K562 (cell line): ENCODE results near the gene HAO2. TPM values are rescaled to one million over a fixed set of nuclear protein-coding genes. Genes with fewer than 3 reads are reported as not detected.

Source experiments
- ATAC-seq: fragments of 200-7000 bp; cut with Tn5 transposase; 3 replicates; pipeline ENCODE4 v1.9.1; 2020; ENCODE audit warnings: moderate library complexity
- BruUV-seq: library from RNA; stranded (reverse); fragments of 400-500 nt; replicated peaks from 2 replicates; lab custom pipeline; 2021; lab: Mats Ljungman, UMichigan
- CTCF ChIA-PET: fragments of 300-600 bp; formaldehyde crosslinking; extraction: SDS; loops from one replicate; lab custom pipeline; 2021; ENCODE audit warnings: low intra/inter-chr PET ratio; lab: Yijun Ruan, JAX
- POLR2A ChIA-PET: fragments of 300-600, 350-650 bp; sonication (Branson Sonifier 250); formaldehyde crosslinking; extraction: SDS; loops from one replicate; lab custom pipeline; 2021; ENCODE audit warnings: antibody characterized with exemption, inconsistent platforms; lab: Yijun Ruan, JAX
- DNase-seq, 4 experiments: peaks; one replicate each; pipeline versions ENCODE4 v3.0.0 to v3.0.0-alpha.2; 2011 to 2018; ENCODE audit warnings: low spot score in 3 of 4, mixed read lengths in 3 of 4; ENCODE audit errors: extremely low read depth in 1 of 4
- FAIRE-seq: peaks from 2 replicates; lab custom pipeline; 2011; peaks lifted over from hg19 to GRCh38; lab: Jason Lieb, UNC
- H2AFZ ChIP-seq: 2 replicates; pipeline ENCODE4 v1.6.0; 2011; ENCODE audit warnings: low read depth, low read length, control low read depth, inconsistent platforms
- H3K27ac ChIP-seq: fragments of 200-600 bp; 3 replicates; pipeline ENCODE4 v1.8.0; 2011; ENCODE audit warnings: low read depth, mild to moderate bottlenecking, control low read depth, inconsistent platforms, low read length, moderate library complexity, mixed read lengths; ENCODE audit errors: extremely low read depth
- H3K27me3 ChIP-seq, 2 experiments: fragments of 300-600 bp in 1 of 2; 2 replicates in 1 of 2; 3 replicates in 1 of 2; pipeline versions ENCODE4 v1.6.0 to v1.8.0; 2011; ENCODE audit warnings: inconsistent platforms in 2 of 2, low read length in 2 of 2, mild to moderate bottlenecking in 1 of 2, mixed read lengths in 1 of 2, moderate library complexity in 1 of 2; ENCODE audit not compliant: control insufficient read depth in 2 of 2, insufficient read depth in 2 of 2
- H3K36me3 ChIP-seq: fragments of 300-600 bp; 3 replicates; pipeline ENCODE4 v1.8.0; 2011; ENCODE audit warnings: mild to moderate bottlenecking, low read length, inconsistent platforms; ENCODE audit not compliant: control insufficient read depth, insufficient read depth
- H3K4me1 ChIP-seq, 2 experiments: fragments of 200-600 bp in 1 of 2; replicated peaks in 1 of 2; 2 replicates in 1 of 2; 3 replicates in 1 of 2; pipeline versions ENCODE4 v1.5.1 to v1.8.0; 2011; ENCODE audit warnings: inconsistent platforms in 2 of 2, low read length in 2 of 2, mild to moderate bottlenecking in 1 of 2, mixed read lengths in 1 of 2, moderate library complexity in 1 of 2; ENCODE audit not compliant: control insufficient read depth in 2 of 2, insufficient read depth in 2 of 2
- H3K4me2 ChIP-seq: 2 replicates; pipeline ENCODE4 v1.6.1; 2011; ENCODE audit warnings: low read length, control low read depth, inconsistent platforms, mixed read lengths; ENCODE audit not compliant: insufficient read depth
- H3K4me3 ChIP-seq: fragments of 200-600 bp; sonication (generic), shearing (Covaris generic); 2 replicates; pipeline ENCODE4 v1.5.1; 2016; ENCODE audit warnings: control low read depth, inconsistent platforms
- H3K79me2 ChIP-seq: fragments of 200-600 bp; 3 replicates; pipeline ENCODE4 v1.8.0; 2011; ENCODE audit warnings: low read length, inconsistent platforms; ENCODE audit not compliant: control insufficient read depth, insufficient read depth
- H3K9ac ChIP-seq, 2 experiments: 2 replicates each; pipeline versions ENCODE4 v1.6.0 to v1.6.1; 2011; ENCODE audit warnings: low read depth in 2 of 2, low read length in 2 of 2, control low read depth in 1 of 2, inconsistent platforms in 1 of 2, mild to moderate bottlenecking in 1 of 2, mixed read lengths in 1 of 2; ENCODE audit not compliant: insufficient read depth in 1 of 2
- H3K9me1 ChIP-seq: one replicate; pipeline ENCODE4 v1.6.0; 2011; ENCODE audit warnings: inconsistent platforms, mild to moderate bottlenecking, low read length, moderate library complexity; ENCODE audit not compliant: control insufficient read depth, insufficient read depth
- H3K9me3 ChIP-seq: replicated peaks from 2 replicates; pipeline ENCODE4 v1.5.1; 2011; ENCODE audit warnings: low read depth, low read length, inconsistent platforms; ENCODE audit not compliant: control insufficient read depth, insufficient read depth
- H4K20me1 ChIP-seq: replicated peaks from 2 replicates; pipeline ENCODE4 v1.6.1; 2011; ENCODE audit warnings: low read length, inconsistent platforms, mixed read lengths; ENCODE audit not compliant: control insufficient read depth, insufficient read depth
- TCF7 ChIP-seq: sonication (generic); IDR thresholded peaks from 2 replicates; pipeline ENCODE4 v1.6.1; 2016; ENCODE audit warnings: antibody characterized with exemption, borderline replicate concordance
- VEZF1 ChIP-seq: fragments of 200-800 bp; sonication (Bioruptor generic); IDR thresholded peaks from 2 replicates; pipeline ENCODE4 v1.6.1; 2017; ENCODE audit warnings: missing genetic modification characterization, missing compliant biosample characterization
- WGBS: fragments of 100-300 bp; shearing (Covaris generic); methylation state at CpG from one replicate; pipeline ENCODE4 v1.1.6; 2016; ENCODE audit warnings: low coverage, mixed read lengths; ENCODE audit not compliant: insufficient coverage; ENCODE audit errors: missing lambda C conversion rate; 5-methylcytosine and 5-hydroxymethylcytosine counted together
- in situ Hi-C: fragments of 300-500 bp; cut with MboI; formaldehyde crosslinking; loops from 4 replicates; pipeline ENCODE4 v1.15.0; 2018; ENCODE audit warnings: inconsistent platforms, mixed read lengths
- intact Hi-C: fragments of 100-400 bp; cut with micrococcal nuclease; formaldehyde crosslinking; loops from 2 replicates; pipeline ENCODE4 v1.14.2; 2022
- polyA plus RNA-seq, 8 experiments: library from polyadenylated mRNA; depleted of rRNA in 4 of 8; stranded (reverse) in 5 of 8; unstranded in 3 of 8; fragments of >200 nt; fragmentation: Nextera tagmentation in 2 of 8; fragmentation: Illumina TruSeq in 1 of 8; extraction: Ambion mirVana in 2 of 8; extraction: Trizol in 1 of 8; gene quantifications; 2 replicates each; pipeline versions ENCODE4 v1.2.1 to v1.2.3, GENCODE V29; 2011 to 2014; ENCODE audit warnings: inconsistent platforms in 1 of 8, missing spikeins in 1 of 8
- total RNA-seq, 7 experiments: library from RNA; depleted of rRNA in 6 of 7; stranded (reverse); fragments of >200 nt in 6 of 7; fragmentation: Illumina TruSeq in 2 of 7; extraction: Trizol in 2 of 7; gene quantifications; 2 replicates each; pipeline versions ENCODE4 v1.2.1 to v1.2.3, GENCODE V29; 2011 to 2021; ENCODE audit warnings: low replicate concordance in 1 of 7

HAO2 gene
- total and polyA plus RNA-seq, 9 of the 15 experiments (the other 6 are each of a cell fraction or from before 2014, with no cell fraction given): not detected

- FAIRE-seq (no peak), DNase-seq (no peak), ATAC-seq (no peak; the same call in 2 of the 3 replicates)
- Histone ChIP-seq H2AFZ (no peak overlapping the region), H3K4me1 (peaks cover 0 to 5% of the 10 kb centered on the region in 2 experiments; a peak in 1 of 5 replicates), H3K36me3 (no peaks in the 10 kb centered on the region), H3K4me2 (no peak overlapping the region), H3K79me2 (no peaks in the 10 kb centered on the region), H3K4me3 (no peak overlapping the region), H3K27me3 (peaks cover 11 to 25% of the 10 kb centered on the region in 2 experiments; a peak in 3 of 5 replicates), H3K9me1 (no peaks in the 10 kb centered on the region), H3K27ac (no peak overlapping the region), H4K20me1 (no peaks in the 10 kb centered on the region), H3K9ac (no peak overlapping the region), H3K9me3 (no peaks in the 10 kb centered on the region)
- CTCF ChIA-PET: no interaction called here
- intact Hi-C loops: no loop called here
- POLR2A ChIA-PET: interaction anchor here (0.7 to 1.5 kb wide), 2 partner anchors 22 to 356 kb away, joined by 3 to 4 read pairs; no protein-coding TSS in a partner anchor
- BruUV-seq: no TSS peak
- no peak for TF ChIP-seq TCF7
- TF ChIP-seq VEZF1 (CRISPR knock-in tag): peak; percentile 35; the same call in 1 of the 2 replicates
- 2% methylated on average over 15 of the region's 18 CpGs for WGBS
- in situ Hi-C loops: no loop called here
These were observed 41.5 kb upstream of the HAO2 start for GRCh38 chr1:119327094-119327449.
